Activated CD4-positive, alpha-beta T cell treated with anti-CD3 and anti-CD28 coated beads for 48 hours (primary cell): Measurements from ENCODE around the gene OAS2.
A peak's percentile ranks its signal among the peaks of the same experiment; 100 is the strongest.
"Not testable (repeated sequence)": the region's sequence is repeated elsewhere in the genome, so short reads cannot be mapped to it uniquely, and the experiment has no call there.

ENCODE experiments used
- DNase-seq: peaks from one replicate; pipeline ENCODE4 v3.0.0-alpha.2; 2020

OAS2 gene

DNA sequence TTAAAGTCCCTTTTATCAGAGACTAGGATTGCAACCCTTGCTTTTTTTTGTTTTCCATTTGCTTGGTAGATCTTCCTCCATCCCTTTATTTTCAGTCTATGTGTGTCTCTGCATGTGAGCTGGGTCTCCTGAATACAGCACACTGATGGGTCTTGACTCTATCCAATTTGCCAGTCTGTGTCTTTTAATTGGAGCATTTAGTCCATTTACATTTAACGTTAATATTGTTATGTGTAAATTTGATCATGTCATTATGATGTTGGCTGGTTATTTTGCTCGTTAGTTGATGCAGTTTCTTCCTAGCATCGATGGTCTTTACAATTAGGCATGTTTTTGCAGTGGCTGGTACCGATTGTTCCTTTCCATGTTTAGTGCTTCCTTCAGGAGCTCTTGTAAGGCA lies 21.2 kb upstream of the OAS2 start:
- not testable (repeated sequence) for DNase-seq

DNA sequence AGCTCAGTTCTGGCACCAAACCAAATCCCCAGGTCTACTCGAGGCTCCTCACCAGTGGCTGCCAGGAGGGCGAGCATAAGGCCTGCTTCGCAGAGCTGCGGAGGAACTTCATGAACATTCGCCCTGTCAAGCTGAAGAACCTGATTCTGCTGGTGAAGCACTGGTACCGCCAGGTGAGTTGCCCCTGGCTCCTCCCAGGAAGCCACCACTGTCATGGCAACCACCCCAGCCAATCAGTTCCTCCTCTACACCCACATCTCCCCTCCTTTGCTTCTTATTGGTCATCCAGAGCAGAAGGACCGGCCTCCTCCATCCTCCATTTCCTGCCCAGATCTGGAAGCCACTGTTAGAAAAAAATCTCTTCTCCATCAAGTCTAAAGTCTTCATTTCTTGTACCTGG lies 17.2 kb upstream of the OAS2 start:
- peak; percentile 24 for DNase-seq

DNA sequence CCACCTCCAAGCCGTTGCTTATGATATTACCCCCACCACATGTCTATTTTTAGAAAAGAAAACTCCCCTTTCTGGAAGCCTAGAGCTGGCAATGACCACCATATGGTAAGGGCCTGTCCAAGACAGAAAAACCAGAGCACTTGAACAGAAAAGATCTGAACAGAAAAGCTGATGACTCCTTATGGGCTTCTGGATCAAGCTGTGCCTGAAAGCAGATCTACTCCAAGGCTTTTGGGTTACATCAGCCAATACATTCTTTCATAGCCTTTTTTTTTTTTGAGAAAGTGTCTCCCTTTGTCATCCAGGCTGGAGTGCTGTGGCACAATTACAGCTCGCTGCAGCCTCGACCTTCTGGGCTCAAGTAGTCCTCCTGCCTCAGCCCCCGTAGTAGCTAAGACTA lies 16.8 kb upstream of the OAS2 start:
- DNase-seq: no peak

- no peak for DNase-seq
Observed at GRCh38 chr12:112962561-112962960, 15.8 kb upstream of the OAS2 start.

DNA sequence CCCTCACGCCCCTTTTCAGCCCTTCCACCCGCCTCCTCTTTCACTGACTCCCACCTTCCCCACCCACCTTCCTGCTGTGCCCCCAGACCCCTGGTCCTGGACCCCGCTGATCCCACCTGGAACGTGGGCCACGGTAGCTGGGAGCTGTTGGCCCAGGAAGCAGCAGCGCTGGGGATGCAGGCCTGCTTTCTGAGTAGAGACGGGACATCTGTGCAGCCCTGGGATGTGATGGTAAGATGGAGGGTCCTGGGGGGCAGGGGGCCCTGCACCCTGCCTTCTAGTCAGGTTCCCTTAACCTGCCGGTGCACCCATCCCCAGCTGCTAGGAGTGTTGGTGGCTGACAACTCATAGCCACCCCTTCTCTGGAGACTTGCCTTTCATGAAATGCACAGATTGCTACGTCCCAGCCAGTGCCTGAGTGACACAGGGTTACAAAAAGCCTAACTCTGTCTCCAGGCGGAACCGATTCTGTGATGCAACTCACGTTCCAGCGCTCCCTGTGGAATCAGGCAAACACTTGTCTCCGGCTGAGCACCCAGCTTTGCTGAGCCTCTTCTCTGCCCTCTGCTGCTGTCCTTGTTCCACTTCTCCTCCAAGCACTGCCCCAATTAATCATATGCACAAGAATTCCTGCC lies 15.0 kb upstream of the OAS2 start:
- no peak for DNase-seq

GRCh38 chr12:112964067-112964670 lies 14.2 kb upstream of the OAS2 start:
- DNase-seq: no peak

DNA sequence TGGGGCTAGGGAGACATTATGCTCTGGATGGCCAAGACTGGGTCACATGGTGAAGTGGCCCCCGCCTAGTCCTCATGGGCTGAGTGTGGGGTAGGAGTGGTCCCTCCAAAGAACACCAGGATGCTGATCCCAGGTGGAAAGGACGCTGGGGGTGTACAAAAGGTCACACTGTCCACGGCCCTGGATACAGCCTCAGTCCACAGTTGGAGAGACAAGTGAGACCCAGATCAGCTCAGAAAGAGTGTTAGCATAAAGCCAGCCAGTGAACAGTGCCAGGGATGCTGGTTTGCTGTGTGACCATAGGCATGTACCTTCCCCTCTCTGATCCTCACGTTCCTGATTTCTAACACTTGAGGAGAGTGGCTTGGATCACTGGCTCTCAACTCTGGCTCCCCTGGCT lies 13.4 kb upstream of the OAS2 start:
- DNase-seq: no peak

- DNase-seq: no peak
Observed at GRCh38 chr12:112965643-112966042, 12.7 kb upstream of the OAS2 start.

GRCh38 chr12:112967306-112967705 lies 11.0 kb upstream of the OAS2 start:
- no peak for DNase-seq

DNA sequence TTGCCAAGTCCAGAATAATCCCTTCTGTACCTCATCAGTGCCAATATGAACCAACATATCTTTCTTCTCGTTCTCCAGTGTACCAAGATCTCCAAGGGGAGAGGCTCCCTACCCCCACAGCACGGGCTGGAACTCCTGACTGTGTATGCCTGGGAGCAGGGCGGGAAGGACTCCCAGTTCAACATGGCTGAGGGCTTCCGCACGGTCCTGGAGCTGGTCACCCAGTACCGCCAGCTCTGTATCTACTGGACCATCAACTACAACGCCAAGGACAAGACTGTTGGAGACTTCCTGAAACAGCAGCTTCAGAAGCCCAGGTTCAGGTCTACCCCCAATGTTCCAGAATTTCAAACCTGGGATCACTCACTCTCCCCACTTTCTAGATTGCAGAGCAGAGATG lies 10.5 kb upstream of the OAS2 start:
- DNase-seq: no peak

GRCh38 chr12:112969547-112970306 lies 8.6 kb upstream of the OAS2 start:
- DNase-seq: no peak

- DNase-seq: no peak
Observed at GRCh38 chr12:112970391-112970790, 7.9 kb upstream of the OAS2 start.

- no peak for DNase-seq
Observed at GRCh38 chr12:112971248-112971647, 7.1 kb upstream of the OAS2 start.

- DNase-seq: no peak
Observed at GRCh38 chr12:112973011-112973735, 5.1 kb upstream of the OAS2 start.

DNA sequence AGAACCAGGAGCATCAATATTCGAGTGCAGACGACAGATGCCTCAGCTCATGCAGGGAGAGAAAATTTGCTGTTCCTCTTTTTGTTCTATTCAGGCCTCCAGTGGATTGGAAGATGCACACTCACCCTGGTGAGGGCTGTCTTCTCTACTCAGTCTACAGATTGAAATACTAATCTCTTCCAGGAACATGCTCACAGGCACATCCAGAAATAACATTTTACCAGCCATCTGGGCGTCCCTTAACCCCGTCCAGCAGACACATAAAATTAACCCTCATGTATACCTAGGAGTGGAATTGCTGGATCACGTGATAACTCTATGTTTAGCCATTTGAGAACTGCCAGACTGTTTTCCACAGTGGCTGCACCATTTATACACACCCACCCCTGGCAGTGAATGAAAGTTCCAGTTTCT lies 4.5 kb upstream of the OAS2 start:
- DNase-seq: no peak

- no peak for DNase-seq
Observed at GRCh38 chr12:112974904-112975303, 3.4 kb upstream of the OAS2 start.

- DNase-seq: no peak
Observed at GRCh38 chr12:112977139-112977538, 1.2 kb upstream of the OAS2 start.

DNA sequence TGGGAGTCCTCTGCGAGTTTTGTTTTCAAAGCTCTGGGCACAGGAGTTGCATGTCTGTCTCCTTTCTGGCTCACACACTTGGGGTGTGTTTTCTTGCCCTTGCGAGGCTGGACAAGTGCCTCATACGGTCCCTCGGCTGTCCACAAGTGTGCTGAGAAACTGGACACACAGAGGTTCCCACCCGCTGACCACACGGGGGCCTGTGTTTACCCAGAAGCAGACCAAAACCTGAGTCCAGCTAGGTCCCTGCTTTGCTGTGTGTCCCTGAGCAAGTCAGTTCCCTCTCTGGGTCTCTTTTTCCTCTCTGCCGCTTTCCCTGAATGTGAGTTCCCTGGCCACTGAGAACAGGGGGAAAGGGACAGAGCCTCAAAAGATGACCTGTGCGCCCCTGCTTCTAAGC lies 678 bp upstream of the OAS2 start:
- DNase-seq: no peak

- peak; percentile 57 for DNase-seq
Observed at GRCh38 chr12:112979041-112979680, 842 bp downstream of the OAS2 start.

GRCh38 chr12:112980491-112981158 lies 2.3 kb downstream of the OAS2 start:
- no peak for DNase-seq

DNA sequence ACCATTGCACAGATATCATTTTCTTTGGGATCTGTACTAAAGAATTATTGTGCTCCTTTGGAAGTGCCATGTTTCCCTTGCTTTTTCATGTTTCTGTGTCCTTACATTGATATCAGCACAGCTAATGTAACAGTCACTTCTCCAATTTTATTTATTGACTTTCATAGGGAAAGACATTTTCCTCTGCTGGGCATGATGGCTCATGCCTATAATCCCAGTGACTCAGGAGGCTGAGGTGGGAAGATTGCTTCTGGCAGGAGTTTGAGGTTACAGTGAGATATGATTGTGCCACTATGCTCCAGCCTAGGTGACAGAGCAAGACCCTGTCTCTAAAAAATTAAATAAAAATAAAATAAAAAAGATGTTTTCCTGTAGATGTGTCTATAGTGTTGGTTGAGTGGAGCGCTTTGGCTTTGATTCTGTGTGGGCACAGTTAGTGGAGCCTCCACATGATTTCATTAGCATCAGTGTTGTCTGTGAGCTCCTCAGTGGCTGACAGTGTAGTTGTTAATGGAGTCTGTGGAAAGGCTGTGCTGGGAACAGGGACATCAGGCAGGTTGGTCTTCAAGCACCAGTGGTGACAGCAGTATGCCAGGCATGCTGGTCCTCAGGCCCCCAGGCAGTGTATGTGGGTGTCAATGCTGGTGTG lies 7.4 kb downstream of the OAS2 start:
- no peak for DNase-seq

- DNase-seq: no peak
Observed at GRCh38 chr12:112986291-112986800, 8.0 kb downstream of the OAS2 start.
